CD4-positive, alpha-beta T cell treated with Interferon alpha-2 for 1 hour (primary cell): ENCODE data around the gene EHBP1.
"Not testable (repeated sequence)": the region's sequence is repeated elsewhere in the genome, so short reads cannot be mapped to it uniquely, and the experiment has no call there.

ENCODE experiments used
- DNase-seq, 2 donors: peaks; one replicate each; pipeline ENCODE4 v3.0.0-alpha.2; 2020 to 2022

The EHBP1 gene

GRCh38 chr2:62705859-62706720 lies 577 bp downstream of the EHBP1 start:
- peak; percentile 30 to 45 for DNase-seq

GRCh38 chr2:62706721-62707521 lies 1.4 kb downstream of the EHBP1 start:
- DNase-seq = no peak

- DNase-seq = no peak
These were observed 3.2 kb downstream of the EHBP1 start for GRCh38 chr2:62708751-62709150.

- no peak for DNase-seq
These were observed 6.5 kb downstream of the EHBP1 start for GRCh38 chr2:62711832-62712494.

- not testable (repeated sequence) for DNase-seq
These were observed 7.7 kb downstream of the EHBP1 start for GRCh38 chr2:62713196-62713595.

GRCh38 chr2:62713837-62714236 lies 8.3 kb downstream of the EHBP1 start:
- DNase-seq = no peak

GRCh38 chr2:62716768-62717167 lies 11.3 kb downstream of the EHBP1 start:
- no peak for DNase-seq

- no peak for DNase-seq
These were observed 12.1 kb downstream of the EHBP1 start for GRCh38 chr2:62717503-62718081.

GRCh38 chr2:62718225-62718822 lies 12.8 kb downstream of the EHBP1 start:
- no peak for DNase-seq

- DNase-seq = no peak
These were observed 14.2 kb downstream of the EHBP1 start for GRCh38 chr2:62719757-62720156.

GRCh38 chr2:62722679-62723078 lies 17.2 kb downstream of the EHBP1 start:
- no peak for DNase-seq

GRCh38 chr2:62723253-62723652 lies 17.7 kb downstream of the EHBP1 start:
- DNase-seq = no peak

- DNase-seq = no peak
These were observed 18.6 kb downstream of the EHBP1 start for GRCh38 chr2:62724106-62724505.

- DNase-seq = peak; percentile 9 to 39
These were observed 19.6 kb downstream of the EHBP1 start for GRCh38 chr2:62724886-62725711.

GRCh38 chr2:62725712-62726055 lies 20.2 kb downstream of the EHBP1 start:
- DNase-seq = no peak

- DNase-seq = no peak
These were observed 21.9 kb downstream of the EHBP1 start for GRCh38 chr2:62727259-62727867.

GRCh38 chr2:62727876-62728566 lies 22.5 kb downstream of the EHBP1 start:
- DNase-seq = no peak

GRCh38 chr2:62731275-62731674 lies 25.8 kb downstream of the EHBP1 start:
- no peak for DNase-seq

GRCh38 chr2:62732262-62732777 lies 26.8 kb downstream of the EHBP1 start:
- no peak for DNase-seq

- DNase-seq = no peak
These were observed 28.0 kb downstream of the EHBP1 start for GRCh38 chr2:62733546-62733945.
